ENCODE data around the gene EGFR. TPM values are rescaled to one million over a fixed set of nuclear protein-coding genes. Genes with fewer than 3 reads are reported as not detected.

EGFR gene
- polyA plus RNA-seq, 2 of the 4 experiments (the other 2 are of a cell fraction), result 59.5 to 63.8 TPM

- CTCF ChIA-PET, result interaction anchor here (6.4 to 12.6 kb wide), 2 partner anchors 11 to 470 kb away, joined by 56 to 742 read pairs; partner anchors contain the start of gene SEC61G
- 87% methylated on average over 13 of the region's 13 CpGs for WGBS (ENCODE audit: missing lambda C conversion rate)
Observed at GRCh38 chr7:55244006-55244745, 225.4 kb downstream of the EGFR start.

GRCh38 chr7:55245271-55245723, 226.5 kb downstream of the EGFR start:
- ATAC-seq (peak in 1 of 2 experiments; percentile 70; a peak in 3 of 6 replicates), DNase-seq (ENCODE audit: low read depth in 1 of 2, low spot score in 1 of 2) (no peak), FAIRE-seq (no peak)
- WGBS (ENCODE audit: missing lambda C conversion rate), result 82% methylated on average over 11 of the region's 11 CpGs
- no peak overlapping the region for H3K27ac ChIP-seq
- CTCF ChIA-PET, result interaction anchor here (0.9 to 12.6 kb wide), 4 partner anchors 10 to 471 kb away, joined by 3 to 742 read pairs (median 30); partner anchors contain the start of gene SEC61G
- H3K4me2 ChIP-seq, result no peak overlapping the region
- H3K9me3 ChIP-seq, result no peaks in the 10 kb centered on the region
- POLR2A ChIA-PET, result interaction anchor here (1.9 kb wide), 1 partner anchor 486 kb away, joined by 4 read pairs; the partner anchor contains the start of gene SEC61G
- peaks cover 18% of the 10 kb centered on the region; the same call in 2 of the 3 replicates for H3K4me1 ChIP-seq
- H3K4me3 ChIP-seq, result no peak overlapping the region
- TF ChIP-seq FOSL2 (IDR thresholded peaks at IDR 0.05) (no peak), FOSL2 (CRISPR knock-in tag; IDR thresholded peaks at IDR 0.05) (no peak), SMC3 (IDR thresholded peaks at IDR 0.05) (no peak), ESRRA (IDR thresholded peaks at IDR 0.05; ENCODE audit: borderline replicate concordance, low read length) (no peak), FOXS1 (CRISPR knock-in tag; IDR thresholded peaks at IDR 0.05) (no peak)

More at GRCh38 chr7:55244006-55244745, 225.4 kb downstream of the EGFR start:
- no peak for DNase-seq (ENCODE audit: low read depth in 1 of 2, low spot score in 1 of 2)
- no peak for ATAC-seq
- no peak for TF ChIP-seq CHD2 (IDR thresholded peaks at IDR 0.05; ENCODE audit: low read length, partially characterized antibody)
- no peak for TF ChIP-seq MAFK (IDR thresholded peaks at IDR 0.05; ENCODE audit: partially characterized antibody)
- no peak for TF ChIP-seq HDAC2 (IDR thresholded peaks at IDR 0.05)
- no peak for TF ChIP-seq NPAS2 (CRISPR knock-in tag; IDR thresholded peaks at IDR 0.05; ENCODE audit: borderline replicate concordance)
- no peak for TF ChIP-seq MAX (IDR thresholded peaks at IDR 0.05)
- TF ChIP-seq FOSB (CRISPR knock-in tag; IDR thresholded peaks at IDR 0.05), result no peak
- no peak for TF ChIP-seq PHF8 (IDR thresholded peaks at IDR 0.05; ENCODE audit: borderline replicate concordance, low read depth)
- no peak for TF ChIP-seq BCL3 (IDR thresholded peaks at IDR 0.05)
- no peak for FAIRE-seq
- Histone ChIP-seq H3K4me2 (no peak overlapping the region), H3K4me3 (no peak overlapping the region), H3K27ac (no peak overlapping the region), H3K9me3 (no peaks in the 10 kb centered on the region), H3K4me1 (peaks cover 17% of the 10 kb centered on the region; the same call in 2 of the 3 replicates)
- POLR2A ChIA-PET, result no interaction called here

- TF ChIP-seq REST (IDR thresholded peaks at IDR 0.05) (no peak), SMC3 (IDR thresholded peaks at IDR 0.05) (no peak)
- WGBS (ENCODE audit: missing lambda C conversion rate), result 93% methylated on average over 5 of the region's 5 CpGs
- ChIA-PET CTCF (interaction anchor here (0.6 to 12.6 kb wide), 7 partner anchors 7 to 472 kb away, joined by 3 to 742 read pairs (median 3); partner anchors contain the start of gene SEC61G), POLR2A (interaction anchor here (1.9 kb wide), 1 partner anchor 487 kb away, joined by 4 read pairs; the partner anchor contains the start of gene SEC61G)
- DNase-seq (ENCODE audit: low read depth in 1 of 2, low spot score in 1 of 2), result no peak
- Histone ChIP-seq H3K27ac (no peak overlapping the region), H3K4me1 (peaks cover 20% of the 10 kb centered on the region; the same call in 2 of the 3 replicates), H3K9me3 (no peaks in the 10 kb centered on the region), H3K4me2 (no peak overlapping the region), H3K4me3 (no peak overlapping the region)
- no peak for ATAC-seq
- no peak for FAIRE-seq
Observed at GRCh38 chr7:55246171-55246570, 227.4 kb downstream of the EGFR start.

All from A549 (cell line).